HG02678 (cell line): ENCODE data around the gene SORCS2.
"Not testable (repeated sequence)": the region's sequence is repeated elsewhere in the genome, so short reads cannot be mapped to it uniquely, and the experiment has no call there.

Experiments used
- ATAC-seq: cut with Tn5 transposase; IDR thresholded peaks from one replicate; pipeline ENCODE4 v1.9.1; 2021; ENCODE audit warnings: mild to moderate bottlenecking, moderate library complexity; ENCODE audit not compliant: unreplicated experiment

Gene SORCS2

GRCh38 chr4:7159923-7160322 lies 32.4 kb upstream of the SORCS2 start:
- no peak for ATAC-seq

GRCh38 chr4:7160439-7160838 lies 31.9 kb upstream of the SORCS2 start:
- ATAC-seq, result no peak

GRCh38 chr4:7160951-7161440 lies 31.3 kb upstream of the SORCS2 start:
- no peak for ATAC-seq

DNA sequence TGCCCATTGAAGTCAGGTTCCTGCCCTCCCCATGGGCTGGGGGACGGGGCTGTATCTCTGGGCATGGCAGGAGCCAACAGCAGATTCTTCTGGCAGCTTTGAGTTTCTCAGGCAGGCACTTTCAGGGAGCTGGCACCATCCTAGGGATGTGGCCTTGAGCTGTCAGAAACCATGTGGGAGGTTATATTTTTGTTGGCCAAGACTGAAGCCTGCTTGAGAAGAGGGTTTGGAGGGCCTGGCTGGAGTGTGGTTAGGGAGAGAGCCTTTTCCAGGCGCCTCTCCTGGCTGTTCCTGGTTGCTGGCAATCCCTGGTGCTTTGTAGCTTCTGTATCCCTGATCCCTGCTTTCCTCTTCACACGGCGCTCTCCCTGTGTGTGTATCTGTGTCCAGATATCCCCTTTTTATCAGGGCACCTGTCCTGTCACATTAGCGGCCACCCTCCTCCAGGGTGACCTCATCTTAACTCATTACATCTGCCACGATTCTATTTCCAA lies 30.6 kb upstream of the SORCS2 start:
- no peak for ATAC-seq

DNA sequence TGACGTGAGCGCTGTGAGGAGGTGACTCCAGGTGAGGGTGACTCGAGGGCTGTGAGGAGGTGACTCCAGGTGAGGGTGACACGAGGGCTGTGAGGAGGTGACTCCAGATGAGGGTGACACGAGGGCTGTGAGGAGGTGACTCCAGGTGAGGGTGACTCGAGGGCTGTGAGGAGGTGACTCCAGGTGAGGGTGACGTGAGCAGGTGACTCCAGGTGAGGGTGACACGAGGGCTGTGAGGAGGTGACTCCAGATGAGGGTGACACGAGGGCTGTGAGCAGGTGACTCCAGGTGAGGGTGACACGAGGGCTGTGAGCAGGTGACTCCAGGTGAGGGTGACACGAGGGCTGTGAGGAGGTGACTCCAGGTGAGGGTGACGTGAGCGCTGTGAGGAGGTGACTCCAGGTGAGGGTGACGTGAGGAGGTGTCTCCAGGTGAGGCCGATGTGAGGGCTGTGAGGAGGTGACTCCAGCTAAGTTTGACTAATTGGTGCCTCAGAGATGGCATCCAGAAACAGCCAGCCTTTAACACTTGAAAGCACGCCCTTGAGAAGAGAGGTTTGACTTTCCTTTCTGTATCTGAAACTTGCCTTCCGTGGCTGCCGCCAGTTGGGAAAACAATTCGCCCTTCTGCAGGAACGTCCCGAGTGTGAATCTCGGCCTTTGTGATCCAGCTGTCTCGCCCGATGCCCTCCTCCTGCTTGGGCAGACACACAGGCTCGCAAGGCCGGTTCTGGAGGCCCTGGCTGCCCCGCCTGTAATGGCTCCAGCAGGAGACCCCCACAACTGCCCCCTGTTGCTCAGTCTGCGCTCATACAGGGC lies 27.1 kb upstream of the SORCS2 start:
- not testable (repeated sequence) for ATAC-seq

- no peak for ATAC-seq
Observed at GRCh38 chr4:7165874-7166201, 26.5 kb upstream of the SORCS2 start.

DNA sequence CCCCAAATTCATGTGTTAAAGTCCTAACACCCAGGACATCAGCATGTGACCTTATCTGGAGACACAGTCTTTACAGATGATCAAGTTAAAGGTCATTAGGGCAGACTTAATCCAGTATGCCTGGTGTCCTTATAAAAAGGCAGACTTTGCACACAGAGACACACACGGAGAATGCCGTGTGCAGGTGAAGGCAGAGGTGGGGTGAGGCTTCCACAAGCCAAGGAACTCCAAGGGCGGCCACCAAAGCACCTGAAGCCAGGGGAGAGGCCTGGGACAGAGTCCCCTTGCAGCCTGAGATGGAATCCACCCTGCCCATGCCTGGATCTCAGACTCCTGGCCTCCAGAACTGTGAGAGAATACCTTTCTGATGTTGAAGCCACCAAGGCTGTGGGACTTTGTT lies 26.1 kb upstream of the SORCS2 start:
- no peak for ATAC-seq

DNA sequence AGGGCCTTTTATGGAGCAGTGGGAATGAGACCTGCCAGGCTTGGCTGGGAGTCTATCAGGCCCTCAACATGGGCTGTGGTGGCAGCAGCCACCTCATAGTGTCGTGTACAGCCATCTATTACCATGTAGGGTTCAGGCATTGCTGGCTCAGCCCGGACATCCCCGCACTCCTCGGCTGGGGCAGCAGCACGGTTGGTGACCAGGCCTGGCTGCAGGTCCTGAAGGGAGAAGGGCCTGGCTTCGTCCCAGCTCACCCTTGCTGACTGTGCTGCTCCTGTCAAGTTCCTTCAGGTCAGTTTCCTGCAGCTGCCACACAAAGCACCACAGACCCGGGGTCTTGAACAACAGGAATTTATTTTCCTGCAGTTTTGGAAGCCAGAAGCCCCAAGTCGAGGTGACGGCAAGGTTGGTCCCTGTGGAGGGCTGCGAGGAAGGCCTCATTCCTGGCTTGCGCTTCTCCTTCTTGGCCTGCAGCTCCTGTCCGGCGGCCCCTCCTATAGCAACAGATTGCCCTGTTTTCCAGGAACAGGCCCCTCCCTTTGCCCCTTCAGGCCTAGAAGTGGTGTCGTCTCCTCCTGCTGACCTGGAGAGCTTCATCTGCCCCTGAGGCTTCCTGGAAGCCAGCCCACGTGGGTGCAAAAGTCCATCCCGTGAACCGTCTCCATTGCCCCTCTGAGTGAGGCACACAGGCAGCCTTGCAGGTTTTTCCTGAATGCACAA lies 25.2 kb upstream of the SORCS2 start:
- ATAC-seq, result no peak

- ATAC-seq, result no peak
Observed at GRCh38 chr4:7167706-7168105, 24.6 kb upstream of the SORCS2 start.

- ATAC-seq, result no peak
Observed at GRCh38 chr4:7168106-7168505, 24.2 kb upstream of the SORCS2 start.

DNA sequence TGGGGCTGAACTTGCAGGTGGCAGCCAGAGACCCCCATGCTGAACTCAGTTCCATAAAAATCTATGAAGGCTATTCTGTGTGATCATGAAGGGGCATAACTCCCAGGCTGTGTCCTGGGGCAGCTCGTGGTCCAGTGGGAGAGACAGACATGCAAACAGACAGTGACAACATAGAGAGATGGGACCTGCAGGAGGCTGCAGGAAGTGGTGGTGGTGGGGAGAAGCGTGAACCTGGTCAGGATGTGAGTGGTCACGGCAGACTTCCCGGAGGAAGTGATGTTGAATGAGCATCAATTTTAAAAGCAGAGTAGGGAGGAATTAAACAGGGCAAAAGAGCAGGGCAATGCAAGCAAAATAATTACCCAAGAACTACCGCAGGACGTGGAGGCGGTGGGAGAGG lies 23.2 kb upstream of the SORCS2 start:
- no peak for ATAC-seq

GRCh38 chr4:7170012-7170411 lies 22.3 kb upstream of the SORCS2 start:
- no peak for ATAC-seq

DNA sequence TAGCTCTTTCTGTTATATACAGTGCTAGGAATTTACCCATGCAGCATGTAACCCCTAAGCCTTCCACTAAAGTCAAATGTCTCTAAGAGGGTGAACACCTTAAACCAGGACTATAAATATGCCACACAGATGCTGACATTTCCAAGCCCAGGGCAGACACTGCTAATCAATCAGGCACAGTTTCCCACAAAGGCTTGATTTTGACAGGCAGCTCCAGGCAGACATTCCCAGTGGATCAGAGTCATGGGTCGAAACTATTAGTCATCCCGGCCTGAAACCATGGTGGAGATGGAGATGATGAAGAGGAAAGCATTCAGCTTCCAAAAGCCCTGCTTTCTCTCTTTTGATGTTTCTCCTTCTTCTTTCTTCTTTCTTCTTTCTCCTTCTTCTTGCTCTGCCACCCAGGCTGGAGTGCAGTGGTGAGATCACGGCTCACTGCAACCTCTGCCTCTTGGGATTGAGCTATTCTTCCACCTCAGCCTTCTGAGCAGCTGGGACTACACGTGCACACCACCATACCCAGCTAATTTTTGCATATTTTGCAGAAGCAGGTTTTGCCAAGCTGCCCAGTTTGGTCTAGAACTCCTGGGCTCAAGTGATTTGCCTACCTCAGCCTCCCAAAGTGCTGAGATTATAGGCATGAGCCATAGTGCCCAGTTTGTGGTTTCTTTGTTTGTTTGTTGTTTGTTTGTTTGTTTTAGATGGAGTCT lies 21.0 kb upstream of the SORCS2 start:
- no peak for ATAC-seq

GRCh38 chr4:7172508-7172907 lies 19.8 kb upstream of the SORCS2 start:
- no peak for ATAC-seq

- no peak for ATAC-seq
Observed at GRCh38 chr4:7172946-7173345, 19.4 kb upstream of the SORCS2 start.

GRCh38 chr4:7173841-7174449 lies 18.4 kb upstream of the SORCS2 start:
- no peak for ATAC-seq

DNA sequence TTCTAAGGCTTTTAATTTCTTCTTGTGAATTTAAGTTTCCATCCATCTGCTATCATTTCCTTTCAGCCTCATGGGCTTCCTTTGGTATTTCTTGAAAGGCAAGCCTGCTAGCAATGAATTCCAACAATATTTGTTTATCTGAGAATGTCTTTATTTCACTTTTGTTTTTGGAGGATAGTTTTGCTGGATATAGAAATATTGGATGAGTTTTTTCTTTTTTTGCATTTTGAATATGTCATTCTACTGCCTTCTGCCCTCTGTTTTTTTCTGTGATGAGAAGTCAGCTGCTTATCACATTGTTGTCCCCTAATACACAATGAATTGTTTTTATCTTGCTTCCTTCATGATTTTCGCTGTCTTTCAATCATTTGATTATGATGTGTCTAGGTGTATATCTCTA lies 13.2 kb upstream of the SORCS2 start:
- no peak for ATAC-seq

DNA sequence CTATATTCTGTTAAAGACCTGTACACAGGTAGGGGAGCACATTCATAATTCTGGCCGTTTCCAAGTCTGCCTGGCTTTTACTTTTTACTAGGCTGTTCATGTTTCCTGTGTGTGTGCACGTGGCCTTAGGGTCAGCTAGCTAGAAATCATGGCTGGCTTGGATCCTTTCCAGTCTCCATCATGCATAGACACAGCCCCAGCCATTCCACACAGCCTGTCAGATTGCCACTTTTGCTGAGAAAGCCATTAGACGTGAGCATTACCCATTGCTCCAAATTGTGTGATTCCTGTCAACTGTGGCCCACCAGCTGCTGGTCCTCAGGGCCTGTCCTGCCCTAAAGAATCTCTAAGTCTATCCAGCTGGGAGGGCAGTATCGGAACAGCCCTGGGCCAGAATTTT lies 11.4 kb upstream of the SORCS2 start:
- ATAC-seq, result no peak

DNA sequence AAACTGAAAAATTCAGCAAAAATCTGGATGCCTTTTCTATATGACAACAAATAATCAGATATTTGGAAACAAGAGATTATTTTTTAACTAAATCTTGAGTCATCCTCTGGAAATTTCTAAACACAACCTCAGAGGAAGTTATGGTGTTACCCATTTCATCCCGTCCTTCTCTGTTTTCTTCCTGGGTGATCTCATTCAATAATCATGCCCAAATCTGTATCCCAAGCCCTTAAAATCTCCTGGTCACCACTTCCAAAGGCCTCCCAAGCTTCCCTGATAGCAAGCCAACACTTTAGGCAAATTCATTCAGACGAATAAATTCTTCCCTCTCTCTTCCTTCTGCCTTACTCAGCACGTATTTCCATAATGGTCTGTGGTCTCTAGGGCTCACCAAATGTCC lies 9.7 kb upstream of the SORCS2 start:
- no peak for ATAC-seq

GRCh38 chr4:7183161-7183560 lies 9.2 kb upstream of the SORCS2 start:
- ATAC-seq, result no peak

- ATAC-seq, result no peak
Observed at GRCh38 chr4:7183780-7184460, 8.4 kb upstream of the SORCS2 start.
